Measurements from ENCODE around the gene PRPH2. TPM values are rescaled to one million over a fixed set of nuclear protein-coding genes. Genes with fewer than 3 reads are reported as not detected.
A peak's percentile ranks its signal among the peaks of the same experiment; 100 is the strongest.

The PRPH2 gene
- total and polyA plus RNA-seq, 2 of the 13 experiments (the other 11 are each of a cell fraction or from before 2014, with no cell fraction given) = 0.03 to 0.04 TPM

- no peak overlapping the region for H3K4me2 ChIP-seq (ENCODE audit: low read depth, low read length)
- no peaks in the 10 kb centered on the region for H3K27me3 ChIP-seq (ENCODE audit: control insufficient read depth in 1 of 2, insufficient read depth in 2 of 2, low read length in 2 of 2)
- H3K36me3 ChIP-seq (replicated peaks in 1 of 2; ENCODE audit: control insufficient read depth in 1 of 2, insufficient read depth in 2 of 2, low read length in 2 of 2) = peaks cover 13 to 76% of the 10 kb centered on the region in 2 experiments
- H3K4me3 ChIP-seq (replicated peaks in 1 of 3; ENCODE audit: insufficient read depth in 1 of 3, low read depth in 2 of 3, low read length in 3 of 3) = no peak overlapping the region
- DNase-seq (ENCODE audit: low spot score) (peak; percentile 78), FAIRE-seq (peak; percentile 52), ATAC-seq (peak; percentile 83)
- no peak overlapping the region for H3K9ac ChIP-seq (ENCODE audit: insufficient read depth, low read depth, low read length)
- ChIA-PET POLR2A (interaction anchor here (0.7 to 1.3 kb wide), 4 partner anchors 65 to 218 kb away, joined by 3 to 4 read pairs (median 4); partner anchors contain the start of gene TBCC), CTCF (ENCODE audit: low intra/inter-chr PET ratio, low total read pairs) (interaction anchor here (0.7 to 2.5 kb wide), 5 partner anchors 65 to 240 kb away, joined by 3 to 44 read pairs (median 15); no protein-coding TSS in a partner anchor)
- WGBS (ENCODE audit: low lambda C conversion rate) = 5% methylated on average over 5 of the region's 5 CpGs
- H2AFZ ChIP-seq (ENCODE audit: low read length) = no peak overlapping the region
- in situ Hi-C loops (cut with HindIII; ENCODE audit: extremely low pct_ligation_motif_present, low pct_unique_long_range_greater_than_20kb) (loop anchor here (5.0 kb wide), 2 partner anchors 66 to 216 kb away; partner anchors contain the start of gene RPL7L1), intact Hi-C loops (cut with micrococcal nuclease; ENCODE audit: unreplicated experiment) (loop anchor here (1.0 kb wide), 3 partner anchors 65 to 238 kb away; no protein-coding TSS in a partner anchor)
- BruUV-seq (replicated peaks) = no TSS peak
- no peaks in the 10 kb centered on the region for H3K9me3 ChIP-seq (ENCODE audit: low read length)
- H3K27ac ChIP-seq (ENCODE audit: extremely low read length, insufficient read depth, low read length) = no peak overlapping the region
- no peaks in the 10 kb centered on the region for H3K79me2 ChIP-seq (ENCODE audit: insufficient read depth, low read length)
- no peaks in the 10 kb centered on the region for H3K4me1 ChIP-seq (ENCODE audit: insufficient read depth, low read length)
- no peaks in the 10 kb centered on the region for H4K20me1 ChIP-seq (ENCODE audit: insufficient read depth, low read length)
- peak; percentile 40; the same call in 1 of the 2 replicates for TF ChIP-seq RXRB (CRISPR knock-in tag; IDR thresholded peaks at IDR 0.05; ENCODE audit: borderline replicate concordance)
- TF ChIP-seq GTF3A (CRISPR knock-in tag; conservative IDR thresholded peaks at IDR 0.05) = no peak
- TF ChIP-seq CEBPZ (IDR thresholded peaks at IDR 0.05; ENCODE audit: low read length) = no peak
- TF ChIP-seq ZNF614 (CRISPR knock-in tag; IDR thresholded peaks at IDR 0.05; ENCODE audit: borderline replicate concordance) = 0 out of 2 replicates have a peak, but pooled peaks have one; percentile 30
- no peak for TF ChIP-seq EP300 (IDR thresholded peaks at IDR 0.05; ENCODE audit: low read depth in 2 of 2, low read length in 2 of 2)
- TF ChIP-seq EP300 (CRISPR knock-in tag; IDR thresholded peaks at IDR 0.05; ENCODE audit: borderline replicate concordance) = no peak
- peak; percentile 94 for TF ChIP-seq SMC3 (IDR thresholded peaks at IDR 0.05; ENCODE audit: low read length)
- no peak for TF ChIP-seq SNAPC4 (CRISPR knock-in tag; IDR thresholded peaks at IDR 0.05)
- no peak for TF ChIP-seq SRSF4 (IDR thresholded peaks at IDR 0.05; ENCODE audit: low read depth, low read length, poor library complexity, severe bottlenecking)
- no peak for TF ChIP-seq KDM4B (CRISPR knock-in tag; IDR thresholded peaks at IDR 0.05)
- no peak for TF ChIP-seq STAT5B (CRISPR knock-in tag; IDR thresholded peaks at IDR 0.05)
- no peak for TF ChIP-seq RARG (CRISPR knock-in tag; IDR thresholded peaks at IDR 0.05; ENCODE audit: low read depth)
- no peak for TF ChIP-seq DNMT1 (CRISPR knock-in tag; IDR thresholded peaks at IDR 0.05)
- no peak for TF ChIP-seq ZNF773 (CRISPR knock-in tag; IDR thresholded peaks at IDR 0.05; ENCODE audit: borderline replicate concordance)
- TF ChIP-seq MED1 (CRISPR knock-in tag; IDR thresholded peaks at IDR 0.05) = 0 out of 2 replicates have a peak, but pooled peaks have one; percentile 18
- no peak for TF ChIP-seq ZNF83 (CRISPR knock-in tag; IDR thresholded peaks at IDR 0.05; ENCODE audit: borderline replicate concordance)
- no peak for TF ChIP-seq SRY (CRISPR knock-in tag; IDR thresholded peaks at IDR 0.05)
These were observed 60.8 kb downstream of the PRPH2 start for GRCh38 chr6:42661540-42662153.
